K562 (cell line): ENCODE results near the gene BAK1. TPM values are rescaled to one million over a fixed set of nuclear protein-coding genes. Genes with fewer than 3 reads are reported as not detected.

Source experiments
- ATAC-seq: fragments of 200-7000 bp; cut with Tn5 transposase; 3 replicates; pipeline ENCODE4 v1.9.1; 2020; ENCODE audit warnings: moderate library complexity
- BruUV-seq: library from RNA; stranded (reverse); fragments of 400-500 nt; replicated peaks from 2 replicates; lab custom pipeline; 2021; lab: Mats Ljungman, UMichigan
- CTCF ChIA-PET: fragments of 300-600 bp; formaldehyde crosslinking; extraction: SDS; loops from one replicate; lab custom pipeline; 2021; ENCODE audit warnings: low intra/inter-chr PET ratio; lab: Yijun Ruan, JAX
- POLR2A ChIA-PET: fragments of 300-600, 350-650 bp; sonication (Branson Sonifier 250); formaldehyde crosslinking; extraction: SDS; loops from one replicate; lab custom pipeline; 2021; ENCODE audit warnings: antibody characterized with exemption, inconsistent platforms; lab: Yijun Ruan, JAX
- DNase-seq, 4 experiments: peaks; one replicate each; pipeline versions ENCODE4 v3.0.0 to v3.0.0-alpha.2; 2011 to 2018; ENCODE audit warnings: low spot score in 3 of 4, mixed read lengths in 3 of 4; ENCODE audit errors: extremely low read depth in 1 of 4
- FAIRE-seq: peaks from 2 replicates; lab custom pipeline; 2011; peaks lifted over from hg19 to GRCh38; lab: Jason Lieb, UNC
- H2AFZ ChIP-seq: 2 replicates; pipeline ENCODE4 v1.6.0; 2011; ENCODE audit warnings: low read depth, low read length, control low read depth, inconsistent platforms
- H3K27ac ChIP-seq: fragments of 200-600 bp; 3 replicates; pipeline ENCODE4 v1.8.0; 2011; ENCODE audit warnings: low read depth, mild to moderate bottlenecking, control low read depth, inconsistent platforms, low read length, moderate library complexity, mixed read lengths; ENCODE audit errors: extremely low read depth
- H3K27me3 ChIP-seq, 2 experiments: fragments of 300-600 bp in 1 of 2; 2 replicates in 1 of 2; 3 replicates in 1 of 2; pipeline versions ENCODE4 v1.6.0 to v1.8.0; 2011; ENCODE audit warnings: inconsistent platforms in 2 of 2, low read length in 2 of 2, mild to moderate bottlenecking in 1 of 2, mixed read lengths in 1 of 2, moderate library complexity in 1 of 2; ENCODE audit not compliant: control insufficient read depth in 2 of 2, insufficient read depth in 2 of 2
- H3K36me3 ChIP-seq: fragments of 300-600 bp; 3 replicates; pipeline ENCODE4 v1.8.0; 2011; ENCODE audit warnings: mild to moderate bottlenecking, low read length, inconsistent platforms; ENCODE audit not compliant: control insufficient read depth, insufficient read depth
- H3K4me1 ChIP-seq, 2 experiments: fragments of 200-600 bp in 1 of 2; replicated peaks in 1 of 2; 2 replicates in 1 of 2; 3 replicates in 1 of 2; pipeline versions ENCODE4 v1.5.1 to v1.8.0; 2011; ENCODE audit warnings: inconsistent platforms in 2 of 2, low read length in 2 of 2, mild to moderate bottlenecking in 1 of 2, mixed read lengths in 1 of 2, moderate library complexity in 1 of 2; ENCODE audit not compliant: control insufficient read depth in 2 of 2, insufficient read depth in 2 of 2
- H3K4me2 ChIP-seq: 2 replicates; pipeline ENCODE4 v1.6.1; 2011; ENCODE audit warnings: low read length, control low read depth, inconsistent platforms, mixed read lengths; ENCODE audit not compliant: insufficient read depth
- H3K4me3 ChIP-seq: fragments of 200-600 bp; sonication (generic), shearing (Covaris generic); 2 replicates; pipeline ENCODE4 v1.5.1; 2016; ENCODE audit warnings: control low read depth, inconsistent platforms
- H3K79me2 ChIP-seq: fragments of 200-600 bp; 3 replicates; pipeline ENCODE4 v1.8.0; 2011; ENCODE audit warnings: low read length, inconsistent platforms; ENCODE audit not compliant: control insufficient read depth, insufficient read depth
- H3K9ac ChIP-seq, 2 experiments: 2 replicates each; pipeline versions ENCODE4 v1.6.0 to v1.6.1; 2011; ENCODE audit warnings: low read depth in 2 of 2, low read length in 2 of 2, control low read depth in 1 of 2, inconsistent platforms in 1 of 2, mild to moderate bottlenecking in 1 of 2, mixed read lengths in 1 of 2; ENCODE audit not compliant: insufficient read depth in 1 of 2
- H3K9me1 ChIP-seq: one replicate; pipeline ENCODE4 v1.6.0; 2011; ENCODE audit warnings: inconsistent platforms, mild to moderate bottlenecking, low read length, moderate library complexity; ENCODE audit not compliant: control insufficient read depth, insufficient read depth
- H3K9me3 ChIP-seq: replicated peaks from 2 replicates; pipeline ENCODE4 v1.5.1; 2011; ENCODE audit warnings: low read depth, low read length, inconsistent platforms; ENCODE audit not compliant: control insufficient read depth, insufficient read depth
- H4K20me1 ChIP-seq: replicated peaks from 2 replicates; pipeline ENCODE4 v1.6.1; 2011; ENCODE audit warnings: low read length, inconsistent platforms, mixed read lengths; ENCODE audit not compliant: control insufficient read depth, insufficient read depth
- C11orf30 ChIP-seq: fragments of 450-650 bp; IDR thresholded peaks from 2 replicates; pipeline ENCODE4 v1.6.1; 2016; ENCODE audit warnings: low read depth, mild to moderate bottlenecking
- MAFG ChIP-seq: fragments of 450-650 bp; conservative IDR thresholded peaks from 2 replicates; pipeline ENCODE4 v1.6.1; 2016; ENCODE audit warnings: missing genetic modification characterization, missing compliant biosample characterization
- ZNF316 ChIP-seq: fragments of 450-650 bp; IDR thresholded peaks from 2 replicates; pipeline ENCODE4 v1.6.1; 2016
- WGBS: fragments of 100-300 bp; shearing (Covaris generic); methylation state at CpG from one replicate; pipeline ENCODE4 v1.1.6; 2016; ENCODE audit warnings: low coverage, mixed read lengths; ENCODE audit not compliant: insufficient coverage; ENCODE audit errors: missing lambda C conversion rate; 5-methylcytosine and 5-hydroxymethylcytosine counted together
- in situ Hi-C: fragments of 300-500 bp; cut with MboI; formaldehyde crosslinking; loops from 4 replicates; pipeline ENCODE4 v1.15.0; 2018; ENCODE audit warnings: inconsistent platforms, mixed read lengths
- intact Hi-C: fragments of 100-400 bp; cut with micrococcal nuclease; formaldehyde crosslinking; loops from 2 replicates; pipeline ENCODE4 v1.14.2; 2022
- polyA plus RNA-seq, 8 experiments: library from polyadenylated mRNA; depleted of rRNA in 4 of 8; stranded (reverse) in 5 of 8; unstranded in 3 of 8; fragments of >200 nt; fragmentation: Nextera tagmentation in 2 of 8; fragmentation: Illumina TruSeq in 1 of 8; extraction: Ambion mirVana in 2 of 8; extraction: Trizol in 1 of 8; gene quantifications; 2 replicates each; pipeline versions ENCODE4 v1.2.1 to v1.2.3, GENCODE V29; 2011 to 2014; ENCODE audit warnings: inconsistent platforms in 1 of 8, missing spikeins in 1 of 8
- total RNA-seq, 7 experiments: library from RNA; depleted of rRNA in 6 of 7; stranded (reverse); fragments of >200 nt in 6 of 7; fragmentation: Illumina TruSeq in 2 of 7; extraction: Trizol in 2 of 7; gene quantifications; 2 replicates each; pipeline versions ENCODE4 v1.2.1 to v1.2.3, GENCODE V29; 2011 to 2021; ENCODE audit warnings: low replicate concordance in 1 of 7
- TF ChIP-seq, protein P1 (sequence below): fragments of 250-450 bp; sonication (Bioruptor Pico); IDR thresholded peaks from 2 replicates; pipeline ENCODE4 v1.4.0; 2020; ENCODE audit warnings: mild to moderate bottlenecking, moderate library complexity

The BAK1 gene
- total and polyA plus RNA-seq, 9 of the 15 experiments (the other 6 are each of a cell fraction or from before 2014, with no cell fraction given): 5.4 to 30.7 (median 18.9) TPM

DNA sequence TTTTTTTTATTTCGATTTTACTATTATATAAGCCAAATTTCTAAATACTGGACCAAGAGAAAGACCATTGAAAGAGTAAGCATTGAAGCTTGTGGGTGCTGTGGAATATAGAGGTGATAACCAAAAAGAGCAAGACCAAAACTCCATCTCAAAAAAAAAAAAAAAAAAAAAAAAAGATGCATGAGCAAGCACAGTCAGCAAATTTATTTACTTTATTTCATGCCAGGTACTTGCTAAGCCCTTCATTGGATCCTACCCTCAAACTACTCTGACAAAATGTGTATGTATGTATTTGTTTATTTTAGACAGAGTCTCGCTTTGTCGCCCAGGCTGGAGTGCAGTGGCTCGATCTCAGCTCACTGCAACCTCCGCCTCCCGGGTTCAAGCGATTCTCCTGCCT is 27.8 kb downstream of the BAK1 start:
- WGBS: 43% methylated on average over 7 of the region's 7 CpGs
- ATAC-seq (no peak), FAIRE-seq (no peak), DNase-seq (no peak)
- Histone ChIP-seq H2AFZ (no peak overlapping the region), H4K20me1 (no peaks in the 10 kb centered on the region), H3K4me3 (no peak overlapping the region), H3K79me2 (no peaks in the 10 kb centered on the region), H3K36me3 (no peaks in the 10 kb centered on the region), H3K27ac (no peak overlapping the region), H3K4me2 (no peak overlapping the region), H3K4me1 (peaks cover 0 to 3% of the 10 kb centered on the region in 2 experiments; a peak in 1 of 5 replicates), H3K27me3 (peaks cover 0 to 2% of the 10 kb centered on the region in 2 experiments; a peak in 1 of 5 replicates), H3K9me1 (no peaks in the 10 kb centered on the region), H3K9ac (no peak overlapping the region), H3K9me3 (no peaks in the 10 kb centered on the region)
- ChIA-PET POLR2A (interaction anchor here (0.6 kb wide), 3 partner anchors 7 to 158 kb away, joined by 3 to 4 read pairs (median 4); no protein-coding TSS in a partner anchor), CTCF (no interaction called here)
- no TSS peak for BruUV-seq
- TF ChIP-seq MAFG (tag) (0 out of 2 replicates have a peak, but pooled peaks have one; percentile 32), C11orf30 (0 out of 2 replicates have a peak, but pooled peaks have one; percentile 34), ZNF316 (peak; percentile 74)
- TF ChIP-seq, protein P1, sequence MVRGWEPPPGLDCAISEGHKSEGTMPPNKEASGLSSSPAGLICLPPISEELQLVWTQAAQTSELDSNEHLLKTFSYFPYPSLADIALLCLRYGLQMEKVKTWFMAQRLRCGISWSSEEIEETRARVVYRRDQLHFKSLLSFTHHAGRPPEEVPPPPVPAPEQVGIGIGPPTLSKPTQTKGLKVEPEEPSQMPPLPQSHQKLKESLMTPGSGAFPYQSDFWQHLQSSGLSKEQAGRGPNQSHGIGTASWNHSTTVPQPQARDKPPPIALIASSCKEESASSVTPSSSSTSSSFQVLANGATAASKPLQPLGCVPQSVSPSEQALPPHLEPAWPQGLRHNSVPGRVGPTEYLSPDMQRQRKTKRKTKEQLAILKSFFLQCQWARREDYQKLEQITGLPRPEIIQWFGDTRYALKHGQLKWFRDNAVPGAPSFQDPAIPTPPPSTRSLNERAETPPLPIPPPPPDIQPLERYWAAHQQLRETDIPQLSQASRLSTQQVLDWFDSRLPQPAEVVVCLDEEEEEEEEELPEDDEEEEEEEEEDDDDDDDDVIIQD (CRISPR knock-in tag): no peak
- intact Hi-C loops: no loop called here
- in situ Hi-C loops: no loop called here
